Mesendoderm (in vitro differentiated cells): ENCODE results near the gene ADAM12.

Source experiments
- DNase-seq: peaks from one replicate; pipeline ENCODE4 v3.0.0; 2013
- H2AK5ac ChIP-seq: 2 replicates; pipeline ENCODE4 v1.6.1; 2013; ENCODE audit warnings: low read length, inconsistent platforms
- H2BK120ac ChIP-seq: 2 replicates; pipeline ENCODE4 v1.6.1; 2013; ENCODE audit warnings: low read depth, mild to moderate bottlenecking, low read length, moderate library complexity, mixed read lengths
- H2BK15ac ChIP-seq: replicated peaks from 2 replicates; pipeline ENCODE4 v1.6.1; 2013; ENCODE audit warnings: low read depth, mild to moderate bottlenecking, moderate library complexity
- H2BK5ac ChIP-seq: 2 replicates; pipeline ENCODE4 v1.6.1; 2013; ENCODE audit warnings: low read length, inconsistent platforms
- H3K18ac ChIP-seq: 2 replicates; pipeline ENCODE4 v1.6.1; 2013; ENCODE audit warnings: mild to moderate bottlenecking, low read length, mixed read lengths
- H3K23ac ChIP-seq: one replicate; pipeline ENCODE4 v1.6.1; 2013; ENCODE audit warnings: low read length
- H3K27ac ChIP-seq: 2 replicates; pipeline ENCODE4 v1.5.1; 2013; ENCODE audit warnings: low read depth, mild to moderate bottlenecking, inconsistent platforms, low read length, moderate library complexity
- H3K27me3 ChIP-seq: 2 replicates; pipeline ENCODE4 v1.6.1; 2013; ENCODE audit warnings: low read length, control low read depth, mild to moderate bottlenecking, inconsistent platforms; ENCODE audit not compliant: insufficient read depth, poor library complexity
- H3K36me3 ChIP-seq: 2 replicates; pipeline ENCODE4 v1.6.1; 2013; ENCODE audit warnings: low read length, inconsistent platforms; ENCODE audit not compliant: control insufficient read depth, insufficient read depth
- H3K4ac ChIP-seq: one replicate; pipeline ENCODE4 v1.6.1; 2013; ENCODE audit warnings: low read depth, mild to moderate bottlenecking, low read length, moderate library complexity
- H3K4me1 ChIP-seq: 2 replicates; pipeline ENCODE4 v1.6.1; 2013; ENCODE audit warnings: low read depth, low read length, inconsistent platforms; ENCODE audit not compliant: control insufficient read depth
- H3K4me2 ChIP-seq: 2 replicates; pipeline ENCODE4 v1.6.1; 2013; ENCODE audit warnings: low read length
- H3K4me3 ChIP-seq: 2 replicates; pipeline ENCODE4 v1.5.1; 2013; ENCODE audit warnings: mild to moderate bottlenecking, low read length
- H3K56ac ChIP-seq: one replicate; pipeline ENCODE4 v1.6.1; 2013; ENCODE audit warnings: low read length
- H3K79me1 ChIP-seq: 2 replicates; pipeline ENCODE4 v1.6.1; 2013; ENCODE audit warnings: low read length, inconsistent platforms
- H3K79me2 ChIP-seq: 2 replicates; pipeline ENCODE4 v1.6.1; 2013; ENCODE audit warnings: mild to moderate bottlenecking, low read length; ENCODE audit not compliant: control insufficient read depth, insufficient read depth
- H3K9ac ChIP-seq: 2 replicates; pipeline ENCODE4 v1.6.1; 2013; ENCODE audit warnings: low read length, inconsistent platforms
- H4K5ac ChIP-seq: one replicate; pipeline ENCODE4 v1.6.1; 2013; ENCODE audit warnings: low read length
- H4K8ac ChIP-seq: one replicate; pipeline ENCODE4 v1.6.1; 2013; ENCODE audit warnings: low read depth, mild to moderate bottlenecking, control low read depth, low read length, moderate library complexity
- WGBS: extraction: QIAGEN DNeasy Blood & Tissue Kit; methylation state at CpG from one replicate; pipeline ENCODE4 v1.1.7; 2013; ENCODE audit warnings: low lambda C conversion rate, missing lambda C conversion rate; ENCODE audit not compliant: insufficient coverage; ENCODE audit errors: extremely low coverage; 5-methylcytosine and 5-hydroxymethylcytosine counted together

The ADAM12 gene

DNA sequence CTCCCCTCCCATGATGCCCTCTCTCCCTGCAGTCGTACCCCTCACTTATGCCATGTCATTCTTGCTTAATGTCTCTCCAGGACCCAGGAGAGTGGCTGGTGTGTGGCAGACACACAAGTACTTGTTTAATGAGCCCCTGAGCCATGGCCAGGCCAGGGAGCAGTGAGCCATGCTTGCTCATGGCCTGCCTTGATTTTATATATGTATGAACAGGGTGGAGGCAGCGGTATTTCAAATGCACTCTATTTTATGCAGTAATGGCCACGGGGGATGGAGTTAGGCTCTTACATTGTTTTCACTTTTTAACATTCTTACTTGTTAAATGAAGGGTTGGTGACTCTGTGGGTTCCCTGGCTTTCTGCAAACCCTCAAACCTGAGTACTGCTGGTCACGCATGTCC, 347.2 kb downstream of the ADAM12 start:
- no peak overlapping the region for H3K9ac ChIP-seq
- H3K4me1 ChIP-seq, result peaks cover 5% of the 10 kb centered on the region
- H2BK120ac ChIP-seq, result no peak overlapping the region
- no peak overlapping the region for H2BK15ac ChIP-seq
- no peak overlapping the region for H2AK5ac ChIP-seq
- no peak overlapping the region for H4K5ac ChIP-seq
- no peak overlapping the region for H4K8ac ChIP-seq
- no peak overlapping the region for H3K4ac ChIP-seq
- DNase-seq, result no peak
- H3K27me3 ChIP-seq, result no peaks in the 10 kb centered on the region
- no peak overlapping the region for H3K4me3 ChIP-seq
- H3K79me1 ChIP-seq, result no peaks in the 10 kb centered on the region
- no peak overlapping the region for H3K18ac ChIP-seq
- H3K56ac ChIP-seq, result no peak overlapping the region
- no peak overlapping the region for H2BK5ac ChIP-seq
- H3K4me2 ChIP-seq, result no peak overlapping the region
- no peaks in the 10 kb centered on the region for H3K36me3 ChIP-seq
- no CpG with 5 or more reads among the region's 4 CpGs for WGBS
- H3K79me2 ChIP-seq, result no peaks in the 10 kb centered on the region
- H3K23ac ChIP-seq, result no peak overlapping the region
- no peak overlapping the region for H3K27ac ChIP-seq

- DNase-seq, result no peak
- H3K4me3 ChIP-seq, result no peak overlapping the region
Observed at GRCh38 chr10:126037946-126038345, 350.3 kb downstream of the ADAM12 start.

GRCh38 chr10:126036515-126036914, 351.8 kb downstream of the ADAM12 start:
- Histone ChIP-seq H3K4me2 (no peak overlapping the region), H3K27me3 (no peaks in the 10 kb centered on the region), H2BK120ac (no peak overlapping the region), H2AK5ac (no peak overlapping the region), H4K8ac (no peak overlapping the region), H3K4ac (no peak overlapping the region), H3K23ac (no peak overlapping the region), H3K9ac (no peak overlapping the region), H2BK5ac (no peak overlapping the region), H3K4me1 (peaks cover under 1% of the 10 kb centered on the region), H3K79me1 (no peaks in the 10 kb centered on the region), H3K56ac (no peak overlapping the region), H4K5ac (no peak overlapping the region), H3K79me2 (no peaks in the 10 kb centered on the region), H3K18ac (no peak overlapping the region), H2BK15ac (no peak overlapping the region), H3K27ac (no peak overlapping the region), H3K4me3 (no peak overlapping the region), H3K36me3 (no peaks in the 10 kb centered on the region)
- WGBS, result no CpG with 5 or more reads among the region's 5 CpGs
- DNase-seq, result no peak

More at GRCh38 chr10:126037946-126038345, 350.3 kb downstream of the ADAM12 start:
- Histone ChIP-seq H3K56ac (no peak overlapping the region), H4K5ac (no peak overlapping the region), H3K79me1 (no peaks in the 10 kb centered on the region), H2AK5ac (no peak overlapping the region), H2BK5ac (no peak overlapping the region), H3K18ac (no peak overlapping the region), H3K9ac (no peak overlapping the region), H3K36me3 (no peaks in the 10 kb centered on the region), H2BK15ac (no peak overlapping the region), H3K4ac (no peak overlapping the region), H4K8ac (no peak overlapping the region), H3K27me3 (no peaks in the 10 kb centered on the region), H3K27ac (no peak overlapping the region), H3K4me1 (peaks cover 5% of the 10 kb centered on the region), H3K23ac (no peak overlapping the region), H2BK120ac (no peak overlapping the region), H3K4me2 (no peak overlapping the region), H3K79me2 (no peaks in the 10 kb centered on the region)
- no CpG with 5 or more reads among the region's 10 CpGs for WGBS

DNA sequence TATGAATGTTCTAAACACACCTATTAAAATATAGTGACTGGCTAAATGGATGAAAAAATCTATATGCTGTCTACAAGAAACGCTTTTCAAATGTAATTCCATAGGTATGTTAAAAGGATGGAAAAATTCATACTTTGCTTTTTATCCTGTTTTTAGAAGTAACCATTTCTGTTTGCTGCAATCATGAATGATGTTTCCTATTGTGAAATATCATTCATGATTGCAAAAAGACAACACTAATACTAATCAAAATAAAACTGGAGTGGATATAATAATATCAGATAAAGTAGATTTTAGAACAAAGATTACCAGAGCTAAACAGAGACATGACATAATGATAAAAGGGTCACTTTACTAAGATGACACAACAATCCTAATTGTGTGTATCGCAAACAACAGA, 353.7 kb downstream of the ADAM12 start:
- H3K9ac ChIP-seq, result no peak overlapping the region
- H3K56ac ChIP-seq, result no peak overlapping the region
- no CpG with 5 or more reads among the region's 2 CpGs for WGBS
- no peak overlapping the region for H3K4me2 ChIP-seq
- H3K23ac ChIP-seq, result no peak overlapping the region
- no peak overlapping the region for H3K4ac ChIP-seq
- H3K18ac ChIP-seq, result no peak overlapping the region
- H2AK5ac ChIP-seq, result no peak overlapping the region
- H3K27ac ChIP-seq, result no peak overlapping the region
- no peaks in the 10 kb centered on the region for H3K79me1 ChIP-seq
- H3K36me3 ChIP-seq, result no peaks in the 10 kb centered on the region
- H4K8ac ChIP-seq, result no peak overlapping the region
- H4K5ac ChIP-seq, result no peak overlapping the region
- H3K4me3 ChIP-seq, result no peak overlapping the region
- DNase-seq, result no peak
- H3K79me2 ChIP-seq, result no peaks in the 10 kb centered on the region
- H3K4me1 ChIP-seq, result no peaks in the 10 kb centered on the region
- no peak overlapping the region for H2BK15ac ChIP-seq
- H2BK5ac ChIP-seq, result no peak overlapping the region
- H2BK120ac ChIP-seq, result no peak overlapping the region
- no peaks in the 10 kb centered on the region for H3K27me3 ChIP-seq

DNA sequence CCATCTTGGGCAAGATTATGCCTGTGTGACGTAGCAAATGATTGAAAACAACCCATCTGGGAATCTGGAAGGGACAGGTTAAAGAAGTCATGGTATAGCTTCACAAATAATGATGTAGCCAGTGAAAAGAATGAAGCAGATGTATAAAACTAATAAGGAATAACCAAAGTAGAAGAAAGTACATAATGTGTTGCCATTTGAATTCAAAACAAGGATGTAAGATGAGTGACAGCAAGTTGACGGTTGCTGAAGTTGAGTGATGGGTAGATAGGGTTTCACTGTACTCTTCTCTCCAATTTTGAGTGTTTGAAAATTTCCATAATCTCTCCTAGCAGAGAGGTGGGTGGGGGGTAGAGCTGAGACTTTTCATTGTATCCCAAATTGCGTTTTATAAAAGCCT, 358.3 kb downstream of the ADAM12 start:
- Histone ChIP-seq H3K27me3 (no peaks in the 10 kb centered on the region), H3K79me2 (no peaks in the 10 kb centered on the region), H3K27ac (no peak overlapping the region), H2AK5ac (no peak overlapping the region), H3K56ac (no peak overlapping the region), H3K23ac (no peak overlapping the region), H3K18ac (no peak overlapping the region), H2BK5ac (no peak overlapping the region), H3K4ac (no peak overlapping the region), H2BK120ac (no peak overlapping the region), H2BK15ac (no peak overlapping the region), H3K4me2 (no peak overlapping the region), H3K36me3 (no peaks in the 10 kb centered on the region), H4K5ac (no peak overlapping the region), H3K4me3 (no peak overlapping the region), H4K8ac (no peak overlapping the region), H3K4me1 (no peaks in the 10 kb centered on the region), H3K9ac (no peak overlapping the region), H3K79me1 (no peaks in the 10 kb centered on the region)
- DNase-seq, result no peak
- no CpG with 5 or more reads among the region's 3 CpGs for WGBS

GRCh38 chr10:126027692-126028091, 360.6 kb downstream of the ADAM12 start:
- H3K9ac ChIP-seq, result no peak overlapping the region
- no CpG with 5 or more reads among the region's 1 CpG for WGBS
- no peak for DNase-seq
- no peak overlapping the region for H3K18ac ChIP-seq
- no peak overlapping the region for H2BK120ac ChIP-seq
- no peaks in the 10 kb centered on the region for H3K27me3 ChIP-seq
- H3K79me2 ChIP-seq, result no peaks in the 10 kb centered on the region
- H2AK5ac ChIP-seq, result no peak overlapping the region
- H3K4me1 ChIP-seq, result no peaks in the 10 kb centered on the region
- H3K79me1 ChIP-seq, result no peaks in the 10 kb centered on the region
- no peak overlapping the region for H4K5ac ChIP-seq
- no peaks in the 10 kb centered on the region for H3K36me3 ChIP-seq
- H3K4me2 ChIP-seq, result no peak overlapping the region
- no peak overlapping the region for H3K23ac ChIP-seq
- no peak overlapping the region for H3K4me3 ChIP-seq
- H3K56ac ChIP-seq, result no peak overlapping the region
- H4K8ac ChIP-seq, result no peak overlapping the region
- H3K27ac ChIP-seq, result no peak overlapping the region
- no peak overlapping the region for H2BK5ac ChIP-seq
- H3K4ac ChIP-seq, result no peak overlapping the region
- H2BK15ac ChIP-seq, result no peak overlapping the region
